ENCODE results near the gene C1orf52.
"Not testable (repeated sequence)": the region's sequence is repeated elsewhere in the genome, so short reads cannot be mapped to it uniquely, and the experiment has no call there.

Gene C1orf52

DNA sequence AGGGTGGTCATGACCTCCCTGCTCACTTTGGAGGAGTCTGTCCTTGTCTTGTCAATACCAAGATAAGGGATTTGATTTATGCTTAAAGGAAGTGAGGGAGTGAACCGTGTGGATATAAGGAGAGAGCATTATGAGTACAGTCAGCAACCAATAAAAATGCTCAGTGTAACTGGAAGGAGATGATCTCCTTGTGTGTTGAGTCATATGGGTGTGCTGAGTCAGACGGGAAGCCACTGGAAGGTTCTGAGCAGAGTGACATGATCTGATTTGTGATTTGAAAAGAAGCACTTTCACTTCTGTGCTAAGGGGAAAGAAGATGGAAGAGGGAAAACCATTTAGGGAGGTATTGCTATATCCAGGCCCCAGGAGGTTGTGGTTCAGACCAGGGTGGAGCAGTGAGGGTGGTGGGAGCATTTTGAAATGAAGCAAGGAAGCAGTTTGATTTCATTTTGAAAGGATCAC, 19.4 kb upstream of the C1orf52 start:
- no peak for DNase-seq (ENCODE audit: low read depth, low spot score)

DNA sequence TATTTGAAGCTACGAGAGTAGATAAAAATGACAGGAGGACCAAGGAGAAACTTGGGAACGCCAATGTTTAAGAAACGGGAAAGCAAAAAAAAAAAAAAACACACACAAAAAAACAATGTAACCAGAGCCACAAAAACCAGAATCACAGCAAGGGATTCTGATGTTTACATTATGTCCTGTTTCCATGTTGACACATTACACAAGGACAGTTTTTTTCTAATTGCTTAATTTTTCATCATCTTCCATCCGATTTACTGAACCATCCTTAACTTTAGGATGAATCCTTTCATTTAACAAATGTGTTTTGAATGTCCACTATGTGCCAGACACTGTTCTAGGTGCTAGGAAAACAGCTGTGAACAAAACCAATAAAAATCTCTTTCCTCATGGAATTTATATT, 18.3 kb upstream of the C1orf52 start:
- no peak for DNase-seq (ENCODE audit: low read depth, low spot score)

DNA sequence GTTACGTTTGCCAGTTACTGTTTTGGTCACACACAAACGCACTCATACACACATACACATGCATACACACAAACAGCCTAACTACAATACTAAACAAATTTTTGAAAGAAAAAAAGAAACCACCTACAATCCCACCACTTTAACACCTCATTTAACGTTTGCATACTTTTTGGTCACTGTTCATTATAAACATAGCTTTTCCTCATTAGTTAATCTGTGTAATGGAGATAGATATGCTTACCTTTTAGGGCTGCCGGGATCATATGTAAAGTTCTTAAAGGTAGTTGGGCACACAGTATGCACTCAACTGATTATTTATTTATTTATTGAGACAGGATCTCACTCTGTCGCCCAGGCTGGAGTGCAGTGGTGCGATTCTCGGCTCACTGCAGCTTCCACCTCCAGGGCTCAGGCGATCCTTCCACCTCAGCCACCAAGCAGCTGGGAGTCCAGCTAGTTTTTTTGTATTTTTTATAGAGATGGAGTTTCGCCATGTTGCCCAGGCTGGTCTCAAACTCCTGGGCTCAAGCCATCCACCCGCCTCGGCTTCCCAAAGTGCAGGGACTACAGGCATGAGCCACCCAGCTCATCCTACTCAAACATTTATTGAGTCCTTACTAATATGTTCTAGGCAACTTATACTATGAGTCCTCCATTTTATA, 17.6 kb upstream of the C1orf52 start:
- DNase-seq (ENCODE audit: low read depth, low spot score), result no peak

DNA sequence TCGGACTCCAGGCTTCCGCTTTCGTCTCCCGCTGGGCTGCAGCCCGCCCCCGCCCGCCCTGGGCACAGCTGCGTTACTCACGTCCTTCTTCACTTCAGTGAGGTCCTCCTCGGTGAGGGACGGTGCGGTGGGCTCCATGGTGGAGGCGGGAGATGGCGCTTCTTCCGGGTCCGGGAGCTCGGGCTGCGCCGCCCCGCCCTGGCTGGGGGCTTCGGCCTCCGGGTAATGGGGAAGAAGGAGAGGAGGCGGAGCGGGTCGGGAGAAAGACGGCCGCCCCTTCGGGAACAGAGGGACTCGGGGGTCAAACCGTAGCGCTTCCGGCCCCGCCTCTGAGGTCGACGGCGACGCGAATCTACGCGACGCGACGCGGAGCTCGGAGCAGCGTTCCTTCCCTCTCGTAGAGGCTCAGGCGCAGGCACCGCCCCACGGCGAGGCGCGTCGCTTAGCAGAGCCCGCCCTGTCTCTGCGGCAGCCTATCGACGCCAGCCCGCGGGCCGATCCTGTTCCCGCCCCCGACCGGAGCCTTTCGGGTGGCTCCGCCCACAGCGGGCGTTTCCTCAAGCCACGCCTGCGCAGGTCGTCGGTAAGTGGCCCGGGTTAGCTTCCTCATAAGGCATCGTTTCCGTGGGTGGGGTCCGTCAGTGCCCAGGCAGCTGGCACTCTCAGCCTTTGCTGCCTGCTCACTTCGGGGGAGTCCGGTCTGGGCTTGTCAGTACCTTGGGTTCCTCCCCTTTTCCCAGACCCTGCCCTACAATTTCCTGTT, 16.9 kb upstream of the C1orf52 start, which contains the start of gene BCL10:
TSS of gene BCL10 (minus strand) at position 418 of the 763 bp plus-strand sequence. CDS start at position 138, 280 bp downstream.
- peak; percentile 95 for DNase-seq (ENCODE audit: low read depth, low spot score)

DNA sequence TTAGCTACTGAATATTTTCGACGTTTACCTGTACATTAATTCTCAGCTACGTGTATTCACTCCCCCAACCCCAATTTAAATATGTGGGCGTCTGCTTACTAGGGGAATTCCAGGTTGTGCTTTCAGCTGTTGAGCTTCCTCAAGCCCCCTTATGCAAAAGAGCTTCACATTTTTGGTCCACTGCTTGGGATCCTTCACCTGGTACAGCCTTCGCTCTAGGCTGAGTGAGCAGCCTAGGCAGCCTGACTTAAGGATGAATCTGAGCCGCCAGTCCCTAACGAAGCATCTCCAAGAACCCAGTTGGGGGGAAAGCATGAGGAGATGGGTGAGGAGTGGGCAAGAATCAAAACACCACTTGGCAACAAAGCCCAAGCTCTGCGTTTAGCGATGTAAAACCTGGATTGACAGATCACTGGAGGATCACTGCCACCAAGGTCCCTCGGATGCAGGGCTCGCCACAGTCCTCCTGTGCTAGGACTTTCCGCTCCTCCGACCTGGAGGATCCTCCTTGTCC, 16.3 kb upstream of the C1orf52 start:
- no peak for DNase-seq (ENCODE audit: low read depth, low spot score)

DNA sequence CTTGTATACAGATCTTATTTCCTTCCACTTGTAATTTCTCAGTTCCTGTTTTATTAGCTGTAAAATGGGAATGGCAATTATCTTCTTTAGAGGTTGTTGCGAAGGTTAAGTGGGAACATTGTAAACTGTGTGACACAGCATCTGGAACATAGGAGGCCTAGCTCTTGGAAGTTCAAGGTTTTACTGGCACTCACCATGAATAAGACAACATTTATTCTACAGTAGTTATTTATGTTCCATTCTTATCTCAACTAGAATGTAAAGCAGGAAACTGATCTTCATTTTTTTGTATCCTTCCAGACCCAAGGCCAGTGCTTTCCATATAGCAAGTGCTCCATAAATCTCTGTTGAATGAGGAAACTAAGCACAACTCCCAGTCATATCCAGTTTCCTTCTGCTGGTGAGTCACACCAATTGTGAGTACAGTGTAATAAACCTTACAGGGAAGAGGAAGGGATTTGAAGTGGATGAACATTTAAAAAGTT, 15.5 kb upstream of the C1orf52 start:
- DNase-seq (ENCODE audit: low read depth, low spot score), result no peak

DNA sequence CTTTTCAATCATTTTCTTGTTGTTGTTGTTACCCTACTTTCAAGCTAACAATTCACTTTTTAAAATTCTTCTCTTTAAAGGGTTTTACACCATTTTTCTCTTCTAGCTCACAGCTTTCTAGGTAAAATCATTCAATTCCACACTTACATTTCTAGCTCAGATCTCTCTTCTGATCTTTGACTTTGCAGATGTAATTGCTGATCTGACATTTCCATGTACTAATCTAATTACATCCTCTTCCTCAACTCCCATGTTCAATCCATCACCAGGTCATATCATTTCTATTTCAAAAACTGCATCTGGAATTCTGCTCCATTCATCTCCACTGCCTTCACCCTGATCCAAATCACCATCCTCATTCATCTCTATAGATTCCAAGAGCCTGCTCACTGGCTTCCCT, 13.9 kb upstream of the C1orf52 start:
- no peak for DNase-seq (ENCODE audit: low read depth, low spot score)

DNA sequence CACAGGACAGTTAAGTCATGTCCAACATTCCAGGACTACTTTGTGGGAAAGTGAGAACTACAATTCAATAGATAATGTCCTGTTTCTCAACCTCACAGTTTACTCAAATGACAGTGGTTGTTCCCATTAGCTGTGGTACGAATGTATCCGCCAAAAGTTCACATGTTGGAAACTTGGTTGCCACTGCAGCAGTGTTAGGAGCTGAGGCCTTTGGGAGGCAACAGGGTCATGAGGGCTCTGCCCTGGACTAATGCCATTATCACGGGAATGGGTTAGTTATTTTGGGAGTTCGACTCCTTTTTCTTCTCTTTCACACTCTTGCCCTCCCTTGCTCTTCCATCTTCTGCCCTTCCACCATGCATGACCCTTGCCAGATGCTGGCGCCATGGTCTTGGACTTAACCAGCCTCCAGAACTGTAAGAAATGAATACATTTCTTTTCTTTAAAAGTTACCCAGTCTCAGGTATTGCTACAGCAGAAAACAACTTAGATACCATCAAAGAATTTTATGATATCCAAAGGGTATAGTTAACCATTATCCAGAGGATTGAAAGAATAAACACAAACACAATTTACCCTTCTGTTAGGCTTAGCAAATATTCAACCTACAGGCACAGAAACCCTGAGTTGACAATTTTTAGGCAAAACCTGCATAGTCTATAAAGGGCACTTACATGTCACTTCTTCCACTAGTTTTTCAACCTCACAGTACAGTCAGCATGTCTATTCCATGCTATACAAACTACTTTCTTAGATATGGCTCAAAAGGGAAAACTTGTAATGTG, 9.5 kb upstream of the C1orf52 start:
- no peak for DNase-seq (ENCODE audit: low read depth, low spot score)

DNA sequence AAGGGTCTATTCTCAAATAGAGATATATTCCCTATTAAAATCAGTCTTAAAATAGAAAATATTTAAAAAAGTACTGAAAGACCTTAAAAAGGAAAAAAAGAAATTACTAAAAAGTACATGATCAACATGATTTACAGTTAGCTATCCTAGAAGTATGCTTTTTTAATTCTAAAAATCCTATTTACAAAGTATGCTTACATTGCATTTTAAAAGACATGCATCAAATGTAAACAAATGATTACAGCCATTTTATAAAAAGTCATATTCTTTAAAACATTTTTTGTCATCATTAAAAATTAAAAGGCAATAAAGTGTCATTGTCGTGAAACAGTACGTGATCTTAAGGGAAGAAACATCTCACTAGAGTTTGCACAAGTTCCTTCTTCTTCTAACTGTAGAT, 7.9 kb upstream of the C1orf52 start:
- no peak for DNase-seq (ENCODE audit: low read depth, low spot score)

DNA sequence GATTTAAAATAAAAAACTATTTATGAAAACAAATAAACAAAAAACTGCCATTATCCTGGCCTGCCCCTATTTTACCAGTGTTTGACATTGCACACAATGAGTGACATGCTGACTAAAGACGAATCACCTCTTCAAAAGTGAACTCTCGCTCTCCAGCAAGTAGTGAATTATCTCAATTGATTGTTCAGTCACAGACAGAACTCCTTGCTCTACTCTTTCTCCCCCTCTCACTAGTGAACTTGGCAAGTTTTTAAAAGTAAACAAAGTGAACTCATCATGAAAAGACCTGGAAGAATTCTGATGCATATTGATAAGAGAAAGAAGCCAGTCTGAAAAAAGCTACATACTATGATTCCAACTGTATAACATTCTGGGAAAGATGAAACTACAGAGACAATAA, 4.7 kb upstream of the C1orf52 start:
- DNase-seq (ENCODE audit: low read depth, low spot score), result no peak

DNA sequence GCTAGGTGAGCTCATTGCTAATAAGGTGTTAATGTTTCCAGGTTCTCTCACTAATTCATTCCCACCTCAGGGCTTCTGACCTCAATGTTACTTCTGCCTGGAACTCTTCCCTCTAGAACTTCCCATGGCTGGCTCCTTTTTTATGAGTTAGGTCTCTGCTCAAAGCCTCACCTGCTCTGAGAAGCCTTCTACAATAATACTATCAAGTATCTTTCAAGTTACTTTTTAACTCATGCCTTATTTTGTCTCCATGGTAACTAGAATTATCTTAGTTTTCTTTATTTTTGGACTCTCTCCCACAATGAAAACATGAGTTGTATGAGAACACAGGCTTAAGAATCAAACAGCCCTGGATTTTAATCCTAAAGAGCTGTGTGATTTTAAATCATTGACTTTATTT, 3.5 kb upstream of the C1orf52 start:
- no peak for DNase-seq (ENCODE audit: low read depth, low spot score)

DNA sequence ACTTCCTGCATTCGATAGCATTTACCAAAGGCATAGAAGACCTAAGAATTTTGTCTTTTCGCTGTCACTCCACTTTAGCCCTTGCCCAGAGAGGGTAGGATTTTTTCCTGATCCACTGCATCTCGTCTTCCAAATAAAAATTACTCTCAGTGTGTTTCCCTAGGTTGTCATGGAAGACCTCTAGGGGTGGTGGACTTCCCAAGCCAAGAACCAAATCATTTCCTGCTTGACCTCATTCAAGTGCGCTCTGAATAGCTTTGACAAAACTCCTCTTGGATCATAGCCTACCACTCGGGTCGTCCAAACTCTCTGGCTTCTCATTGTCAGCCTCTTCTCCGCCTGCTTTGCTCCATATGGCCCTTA, 431 bp upstream of the C1orf52 start:
- no peak for DNase-seq (ENCODE audit: low read depth, low spot score)

DNA sequence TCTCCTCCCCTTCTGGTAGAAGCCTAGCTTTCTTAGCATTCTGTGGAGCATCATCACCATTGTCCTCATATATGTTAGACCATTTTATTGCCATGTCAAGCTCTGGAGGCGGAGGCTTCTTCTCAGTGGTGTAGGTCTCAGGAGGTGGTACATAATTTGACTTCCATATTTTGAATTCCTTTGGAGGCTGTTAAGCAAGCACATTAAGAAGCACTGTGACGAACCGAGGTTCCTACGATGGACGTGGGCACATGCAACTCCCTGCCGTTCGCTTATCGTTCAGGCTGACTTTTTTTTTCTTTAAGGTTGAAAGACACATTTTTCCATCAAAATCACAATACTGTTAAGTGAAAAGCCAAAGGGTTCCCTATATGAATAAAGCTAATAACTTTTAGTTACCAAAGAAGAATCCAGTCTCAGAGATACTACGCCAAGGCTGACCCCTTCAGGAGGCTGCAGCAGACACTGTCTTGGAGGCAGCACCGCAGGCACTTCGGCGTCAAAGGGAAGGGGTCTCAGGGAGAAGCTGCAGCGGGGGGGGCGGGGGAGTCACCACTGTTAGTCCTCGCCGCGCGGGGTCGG, 835 bp downstream of the C1orf52 start:
- DNase-seq (ENCODE audit: low read depth, low spot score), result no peak

DNA sequence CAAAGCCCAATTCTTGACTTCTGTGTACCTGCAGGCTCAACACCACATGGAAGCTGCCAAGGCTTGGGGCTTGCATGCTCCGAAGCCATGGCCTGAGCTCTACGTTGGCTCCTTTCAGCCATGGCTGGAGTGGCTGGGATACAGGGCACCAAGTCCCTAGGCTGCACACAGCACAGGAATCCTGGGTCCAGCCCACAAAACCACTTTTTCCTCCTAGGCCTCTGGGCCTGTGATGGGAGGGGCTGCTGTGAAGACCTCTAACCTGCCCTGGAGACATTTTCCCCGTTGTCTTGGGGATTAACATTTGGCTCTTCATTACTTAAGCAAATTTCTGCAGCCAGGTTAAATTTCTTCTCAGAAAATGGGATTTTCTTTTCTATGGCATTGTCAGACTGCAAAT, 10.4 kb downstream of the C1orf52 start:
- not testable (repeated sequence) for DNase-seq (ENCODE audit: low read depth, low spot score)

DNA sequence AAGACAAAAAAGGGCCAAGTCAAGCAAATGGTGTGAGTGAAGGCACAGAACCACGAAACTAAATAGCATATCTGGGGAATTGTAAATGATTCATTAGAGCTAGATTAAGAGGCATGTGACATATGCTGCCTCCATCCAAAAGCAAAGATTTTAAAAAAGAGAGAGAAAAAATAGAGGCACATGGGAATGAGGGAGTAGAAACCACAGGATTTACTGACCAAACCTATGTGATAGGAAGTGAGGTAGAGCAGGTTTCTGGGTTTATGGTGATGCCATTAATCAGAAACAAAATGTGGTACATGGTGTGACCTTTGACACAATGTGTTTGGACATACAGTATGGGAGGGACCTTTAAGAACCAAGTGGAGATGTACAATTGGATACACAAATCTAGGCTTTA, 13.6 kb downstream of the C1orf52 start:
- DNase-seq (ENCODE audit: low read depth, low spot score), result no peak

DNA sequence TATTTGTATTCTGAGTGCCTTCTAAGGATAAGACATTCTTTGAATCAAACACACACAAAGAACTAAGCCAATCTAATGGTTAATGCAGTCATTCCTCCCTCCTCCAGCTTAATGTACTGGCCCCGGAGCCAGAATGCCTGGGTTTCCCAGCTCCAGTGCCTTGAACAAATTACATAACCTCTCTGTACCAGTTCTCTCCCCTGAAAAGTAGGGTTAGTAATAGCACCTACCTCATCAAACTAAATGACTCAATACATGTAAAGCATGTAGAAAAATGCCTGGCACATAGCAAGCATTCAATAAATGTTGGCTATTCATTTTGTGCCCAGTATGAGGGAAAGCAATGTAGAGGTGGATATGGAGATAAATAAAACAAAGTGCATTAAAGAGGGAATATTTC, 14.0 kb downstream of the C1orf52 start:
- DNase-seq (ENCODE audit: low read depth, low spot score), result no peak

DNA sequence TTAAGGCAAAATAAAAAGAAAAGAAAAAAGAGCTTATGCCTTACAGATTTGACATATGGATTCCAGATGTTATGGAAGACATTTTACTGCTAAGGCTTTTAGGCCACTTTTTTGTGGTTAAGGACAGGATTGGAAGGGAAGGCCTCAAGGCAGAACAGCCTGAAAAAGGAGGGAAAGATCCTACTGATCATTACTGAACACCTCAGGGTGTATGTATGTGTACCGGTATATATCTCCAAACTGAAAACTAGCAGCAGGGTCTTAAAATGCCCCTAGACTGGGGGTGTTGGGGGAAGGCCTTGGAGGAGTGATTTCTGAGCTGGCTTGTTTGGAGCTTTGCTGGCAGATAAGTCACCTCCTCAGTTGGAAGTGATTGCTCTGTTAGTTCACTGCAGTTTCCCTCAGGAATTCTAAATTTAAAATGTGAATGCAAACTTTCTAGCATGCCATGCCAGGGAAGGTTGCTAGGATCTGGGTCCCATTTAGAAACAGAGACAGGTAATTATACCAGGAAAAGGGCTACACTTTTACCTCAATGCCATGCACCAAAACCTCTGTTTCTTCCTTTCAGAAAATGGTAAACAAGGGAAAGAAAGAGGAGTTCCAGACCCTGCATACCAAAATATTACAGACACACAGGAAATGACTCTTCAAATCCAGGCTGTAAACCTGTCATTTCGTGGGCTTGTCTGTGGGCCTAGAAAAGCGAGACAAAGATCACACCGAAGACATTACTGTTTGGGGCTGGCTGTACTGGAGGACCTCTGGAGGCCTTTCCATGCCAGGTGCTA, 15.0 kb downstream of the C1orf52 start:
- no peak for DNase-seq (ENCODE audit: low read depth, low spot score)

DNA sequence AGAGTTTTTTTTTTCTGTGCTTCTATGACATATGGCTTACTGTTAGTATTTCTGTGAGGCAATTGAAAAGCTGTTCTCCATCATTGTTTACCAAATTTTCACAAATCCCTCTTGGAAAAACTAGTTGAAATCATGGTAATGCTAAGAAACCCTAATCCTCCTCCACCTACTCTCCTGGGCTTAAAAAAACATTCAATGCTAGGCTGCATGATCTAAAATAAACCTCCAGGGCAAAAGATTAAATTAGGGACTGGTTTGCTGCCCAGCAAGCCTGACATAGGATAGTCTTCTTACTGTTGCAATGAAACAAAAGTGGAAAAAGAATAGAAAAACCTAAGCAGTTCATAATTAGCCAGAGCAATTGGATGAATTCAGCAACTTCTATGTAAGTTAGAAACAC, 16.1 kb downstream of the C1orf52 start:
- no peak for DNase-seq (ENCODE audit: low read depth, low spot score)

DNA sequence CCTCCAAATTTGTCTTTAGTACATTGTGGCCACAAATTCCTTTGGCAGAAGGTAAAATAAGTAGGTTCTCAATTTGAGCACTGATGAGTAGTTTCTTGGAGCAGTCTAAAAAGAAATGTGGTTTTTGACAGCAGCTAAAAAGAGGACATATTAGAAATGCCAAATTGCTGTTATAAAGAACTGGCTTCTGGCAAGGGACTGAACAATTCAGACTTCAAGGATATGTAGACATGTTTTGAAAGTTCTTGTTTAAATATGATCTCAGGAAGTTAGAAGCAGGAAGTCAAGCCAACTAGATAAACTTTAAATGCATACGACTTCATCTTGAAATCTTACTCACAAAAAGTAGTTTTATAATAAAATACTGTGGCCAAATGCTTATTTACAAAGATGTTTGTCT, 18.8 kb downstream of the C1orf52 start:
- no peak for DNase-seq (ENCODE audit: low read depth, low spot score)

DNA sequence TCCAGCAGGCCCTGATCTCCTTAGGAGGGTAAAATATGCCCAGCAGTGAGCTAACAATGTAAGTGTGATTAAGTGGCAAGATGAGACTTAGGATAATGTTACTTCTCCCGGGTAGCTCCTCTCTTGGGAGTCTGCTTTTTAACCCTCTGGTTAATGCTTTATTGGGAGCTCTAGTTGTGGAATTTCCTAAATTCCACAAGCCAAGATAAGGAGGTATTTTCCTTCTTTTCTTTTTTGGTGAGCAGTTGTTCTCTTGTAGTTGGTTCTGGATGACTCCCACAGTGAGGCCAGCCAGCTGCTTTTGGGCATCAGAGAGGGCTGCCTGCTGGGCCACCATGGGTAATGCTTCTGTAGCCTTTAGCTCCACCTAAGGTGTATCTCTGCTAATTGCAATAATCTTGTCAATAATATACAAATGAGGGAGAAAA, 19.3 kb downstream of the C1orf52 start:
- no peak for DNase-seq (ENCODE audit: low read depth, low spot score)

DNA sequence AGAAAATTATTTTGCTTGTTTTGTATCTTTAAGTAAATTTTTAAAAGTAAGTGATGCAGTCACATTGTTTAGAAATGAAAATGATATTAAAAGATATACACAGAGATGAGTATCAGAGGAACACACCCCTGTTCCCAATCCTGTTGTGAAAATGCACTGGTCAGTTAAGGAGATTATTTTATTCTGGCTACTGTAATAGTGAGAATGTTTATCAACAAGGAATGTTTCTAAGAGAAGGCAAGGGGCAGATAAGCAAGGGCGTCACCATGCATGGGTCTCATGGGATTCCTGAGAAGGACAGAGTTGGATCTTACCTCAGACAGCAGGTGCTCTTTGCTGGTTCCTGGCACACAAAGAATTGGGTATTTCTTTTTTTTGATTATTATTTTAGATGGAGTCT, 21.8 kb downstream of the C1orf52 start:
- no peak for DNase-seq (ENCODE audit: low read depth, low spot score)

Measured in activated CD4-positive, CD25-positive, alpha-beta regulatory T cell treated with anti-CD3 and anti-CD28 coated beads, Interleukin-2, amount 50 U/mL, for 16 hours (primary cell).